Left lobe of liver (tissue), 2 donors: Measurements from ENCODE around the gene CCL4L2. TPM values are rescaled to one million over a fixed set of nuclear protein-coding genes. Genes with fewer than 3 reads are reported as not detected.
"Not testable (repeated sequence)": the region's sequence is repeated elsewhere in the genome, so short reads cannot be mapped to it uniquely, and the experiment has no call there.

Experiments
- ATAC-seq: fragments of 200-7000 bp; cut with Tn5 transposase; one replicate; pipeline ENCODE4 v1.9.1; 2020; ENCODE audit warnings: mild to moderate bottlenecking, moderate library complexity
- DNase-seq: peaks from one replicate; pipeline ENCODE4 v3.0.0-alpha.2; 2020; ENCODE audit warnings: low spot score
- total RNA-seq: library from RNA; stranded (reverse); gene quantifications from one replicate; pipeline ENCODE4 v1.2.1, GENCODE V29; 2021
- donor health status: DM: no; HTN: no; CAD: no; lungs with moderate emphysema.
- donor health status: DM: no; HTN: yes; CAD: no.

CCL4L2 gene
- total RNA-seq, 1 donor from 2014 or later, result not detected

GRCh38 chr17:36194832-36195433 is 15.9 kb upstream of the CCL4L2 start:
- not testable (repeated sequence) for ATAC-seq, DNase-seq

- no peak for ATAC-seq
- no peak for DNase-seq
Measured at GRCh38 chr17:36195434-36196130, 15.3 kb upstream of the CCL4L2 start.

GRCh38 chr17:36196131-36196486 is 14.8 kb upstream of the CCL4L2 start:
- no peak for ATAC-seq
- no peak for DNase-seq

- no peak for ATAC-seq
- no peak for DNase-seq
Measured at GRCh38 chr17:36197387-36197703, 13.5 kb upstream of the CCL4L2 start.

- ATAC-seq (peak; percentile 43), DNase-seq (no peak)
Measured at GRCh38 chr17:36198831-36199465, 11.9 kb upstream of the CCL4L2 start.

GRCh38 chr17:36201102-36201501 is 9.8 kb upstream of the CCL4L2 start:
- ATAC-seq, DNase-seq: not testable (repeated sequence)

GRCh38 chr17:36201506-36201905 is 9.4 kb upstream of the CCL4L2 start:
- DNase-seq, ATAC-seq: not testable (repeated sequence)

DNA sequence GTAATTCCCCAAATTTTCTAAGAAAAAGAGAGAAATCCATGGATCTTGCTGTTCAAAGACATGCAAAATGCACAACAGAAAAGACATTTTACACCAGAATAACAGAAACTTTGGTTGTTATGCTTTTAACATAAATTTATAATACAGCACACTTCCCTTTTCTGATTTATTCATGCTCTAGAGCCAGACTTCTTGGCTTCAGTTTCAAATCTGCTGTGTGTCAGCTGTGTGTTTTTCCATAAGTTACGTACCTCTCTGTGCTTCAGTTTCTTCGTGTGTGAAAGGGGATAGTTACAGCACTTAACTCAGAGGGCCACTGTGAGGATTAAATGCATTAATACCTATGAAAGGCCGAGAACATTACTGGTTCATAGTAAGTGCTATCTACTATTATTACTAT is 7.5 kb upstream of the CCL4L2 start:
- no peak for DNase-seq
- no peak for ATAC-seq

- no peak for DNase-seq
- peak; percentile 84 for ATAC-seq
Measured at GRCh38 chr17:36204724-36205500, 6.0 kb upstream of the CCL4L2 start.

DNA sequence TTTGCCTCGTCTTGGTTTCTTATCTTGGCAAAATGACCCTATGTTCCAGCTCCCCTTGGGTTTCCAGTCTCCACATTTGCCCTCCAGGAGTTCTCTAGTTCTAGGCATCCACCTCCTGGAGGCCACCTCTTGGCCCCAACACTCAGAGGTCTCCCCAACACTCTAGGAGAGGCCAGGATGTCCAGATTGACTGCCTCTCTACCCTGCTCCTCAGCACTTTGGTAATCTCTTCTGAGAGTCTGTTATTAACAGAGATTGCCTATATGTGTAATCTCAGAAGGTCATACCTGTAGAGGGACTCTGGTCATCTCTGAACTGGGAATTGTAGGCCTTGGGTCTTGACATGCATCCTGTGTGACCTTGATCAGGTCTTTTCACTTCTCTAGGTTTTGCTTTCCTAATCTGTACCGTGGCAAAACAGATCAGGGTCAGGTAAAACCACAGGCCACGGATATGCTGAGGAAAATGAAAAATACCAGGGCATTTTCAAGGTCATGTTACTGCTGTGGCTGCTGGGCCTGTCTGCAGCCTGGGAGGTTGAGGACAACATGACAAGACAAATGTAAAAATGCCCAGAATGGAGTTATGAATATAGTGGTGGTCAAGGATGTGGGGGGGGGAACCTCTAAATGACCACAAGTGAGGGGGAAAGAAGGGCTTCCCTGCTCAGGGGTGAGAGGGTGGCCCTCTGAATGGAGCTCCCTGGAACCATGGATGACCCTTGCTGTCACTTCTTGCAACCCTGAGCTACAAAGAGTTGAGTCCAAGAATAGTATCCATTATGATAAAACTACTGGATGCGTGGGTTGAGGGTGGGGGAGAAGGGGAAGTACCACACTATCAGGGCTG is 5.0 kb upstream of the CCL4L2 start:
- DNase-seq (no peak), ATAC-seq (no peak)

- not testable (repeated sequence) for ATAC-seq, DNase-seq
Measured at GRCh38 chr17:36206486-36206821, 4.4 kb upstream of the CCL4L2 start.

GRCh38 chr17:36207383-36207782 is 3.5 kb upstream of the CCL4L2 start:
- not testable (repeated sequence) for ATAC-seq, DNase-seq

- ATAC-seq (no peak), DNase-seq (no peak)
Measured at GRCh38 chr17:36209575-36209974, 1.3 kb upstream of the CCL4L2 start.

DNA sequence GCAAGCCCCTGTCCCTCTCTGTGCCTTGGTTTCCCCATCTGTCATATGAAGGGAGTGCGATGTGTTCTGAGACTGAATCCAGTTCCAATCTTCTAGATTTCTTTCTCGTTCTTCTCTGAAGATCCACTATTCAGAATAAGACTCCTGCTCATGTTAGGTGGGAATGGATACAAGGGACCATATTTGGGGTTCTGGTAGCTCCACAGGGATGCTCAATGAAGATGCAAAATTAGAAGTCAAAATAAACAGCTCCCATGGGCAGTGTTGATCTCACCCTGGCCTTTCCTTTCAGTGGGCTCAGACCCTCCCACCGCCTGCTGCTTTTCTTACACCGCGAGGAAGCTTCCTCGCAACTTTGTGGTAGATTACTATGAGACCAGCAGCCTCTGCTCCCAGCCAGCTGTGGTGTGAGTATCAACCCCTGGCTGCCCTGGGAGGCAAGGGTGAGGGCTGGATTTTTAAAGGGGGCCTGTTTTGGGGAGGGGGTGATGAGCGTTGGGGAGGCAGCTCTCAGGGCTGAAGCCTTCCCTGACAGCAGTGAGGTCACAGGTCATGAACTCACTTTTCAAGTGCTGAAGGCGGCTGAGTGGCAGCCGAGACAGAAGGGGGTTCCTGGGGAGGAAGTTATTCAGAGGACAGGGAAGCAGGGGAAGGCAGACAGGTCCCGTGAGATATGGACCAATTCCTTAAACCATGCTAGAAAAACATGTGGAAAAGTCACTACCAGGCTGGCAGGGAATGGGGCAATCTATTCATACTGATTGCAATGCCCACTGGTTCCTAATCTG is 815 bp downstream of the CCL4L2 start:
- not testable (repeated sequence) for DNase-seq, ATAC-seq

- ATAC-seq (no peak), DNase-seq (no peak)
Measured at GRCh38 chr17:36212272-36212605, 1.4 kb downstream of the CCL4L2 start.

DNA sequence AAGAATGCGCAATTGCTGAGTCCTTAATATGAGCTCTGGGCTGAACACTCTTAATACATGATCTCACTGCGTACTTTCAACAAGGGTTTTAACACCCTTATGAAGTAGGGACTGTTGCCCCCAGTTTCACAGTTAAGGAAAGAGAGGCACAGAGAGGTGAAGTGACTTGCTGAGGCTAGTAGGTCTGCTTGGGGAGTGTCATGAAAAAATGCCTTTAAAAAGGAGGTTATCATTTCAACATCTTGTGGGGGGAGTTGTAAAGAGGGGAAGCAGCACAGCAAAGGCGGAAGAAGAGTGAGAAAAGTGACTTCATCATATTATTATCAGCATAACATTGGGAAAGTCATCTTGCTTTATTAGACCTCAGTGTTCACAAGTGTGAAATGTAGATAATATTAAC is 2.1 kb downstream of the CCL4L2 start:
- ATAC-seq (no peak), DNase-seq (no peak)

- DNase-seq, result no peak
Measured at GRCh38 chr17:36213695-36214094, 2.8 kb downstream of the CCL4L2 start.

DNA sequence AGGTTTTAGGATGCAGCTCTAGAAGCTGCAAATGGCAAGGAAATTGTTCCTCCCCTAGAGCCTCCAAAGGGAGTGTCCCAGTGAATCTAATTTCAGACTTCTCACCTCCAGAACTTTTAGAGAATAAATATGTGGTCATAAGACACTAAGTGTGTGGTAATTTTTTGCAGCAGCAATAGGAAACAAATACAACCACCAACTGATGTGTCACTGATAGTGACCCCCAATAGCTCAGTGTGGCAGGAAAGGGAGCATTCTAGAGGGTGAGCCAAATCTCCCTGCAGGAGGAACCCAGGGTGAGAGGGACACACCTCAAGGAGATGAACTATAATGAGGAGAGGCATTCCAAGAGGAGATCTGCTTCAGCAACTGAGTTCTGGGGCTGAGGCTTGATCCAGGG is 4.1 kb downstream of the CCL4L2 start:
- DNase-seq (no peak), ATAC-seq (no peak)

More at GRCh38 chr17:36213695-36214094, 2.8 kb downstream of the CCL4L2 start:
- no peak for ATAC-seq

DNA sequence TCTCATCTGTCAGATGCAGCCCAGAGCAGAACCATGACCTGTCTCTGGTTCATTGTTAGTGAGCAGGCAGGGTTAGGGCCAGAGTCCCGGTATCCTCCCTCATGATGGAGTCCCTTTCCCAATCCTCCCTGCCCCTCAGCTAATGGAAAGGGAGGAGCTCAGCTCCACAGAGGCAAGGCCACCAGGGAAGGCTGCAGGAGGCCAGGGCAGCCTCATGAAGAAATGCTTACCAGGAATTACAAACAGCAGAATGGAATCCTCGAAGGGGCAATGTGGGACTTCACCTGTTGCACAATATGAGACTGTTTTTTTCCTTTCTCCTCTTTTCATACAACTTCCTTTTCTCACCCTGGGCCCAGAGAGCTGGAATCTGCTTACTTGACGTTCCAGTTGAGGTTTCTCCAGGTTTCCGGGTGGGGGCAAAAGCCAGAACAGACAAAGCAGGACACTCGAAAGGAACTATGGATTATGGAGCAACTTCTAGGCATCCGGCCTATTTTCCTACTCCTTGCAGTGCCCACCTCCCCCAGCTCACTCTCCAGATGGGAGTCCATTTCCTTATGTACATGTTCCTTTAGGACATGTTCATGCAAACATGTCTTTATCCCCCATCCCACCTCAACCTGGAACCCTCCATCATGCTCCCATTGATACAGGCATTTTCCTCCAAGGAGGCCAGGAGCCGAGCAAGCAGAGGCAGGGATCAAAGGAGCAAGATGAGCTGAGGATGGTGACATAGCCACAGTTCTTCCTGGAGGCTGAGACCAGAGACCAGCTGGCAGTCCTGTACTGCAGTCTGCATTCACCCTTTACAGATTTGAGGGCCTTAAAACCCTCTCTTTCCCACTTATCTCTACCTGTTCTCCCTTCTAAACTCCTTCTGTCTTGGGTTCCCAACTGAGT is 4.8 kb downstream of the CCL4L2 start:
- not testable (repeated sequence) for DNase-seq, ATAC-seq
